T-helper 1 cell treated with Interleukin-12 subunit alpha and Interleukin-12 subunit beta and Interleukin-4 antibody, amounts not matched to agents 30 μg/mL and 1 μg/mL, for 36 hours (primary cell): ENCODE data around the gene TAF9.
"Not testable (repeated sequence)": the region's sequence is repeated elsewhere in the genome, so short reads cannot be mapped to it uniquely, and the experiment has no call there.

ENCODE experiments used
- H3K27ac Mint-ChIP-seq: one replicate; pipeline ENCODE4 v1.8.0; 2021; ENCODE audit warnings: mild to moderate bottlenecking, mixed read lengths
- H3K27me3 Mint-ChIP-seq: one replicate; pipeline ENCODE4 v1.8.0; 2021; ENCODE audit warnings: low read depth, mixed read lengths
- H3K36me3 Mint-ChIP-seq: one replicate; pipeline ENCODE4 v1.8.0; 2021; ENCODE audit warnings: low read depth, mixed read lengths
- H3K4me1 Mint-ChIP-seq: one replicate; pipeline ENCODE4 v1.8.0; 2021; ENCODE audit warnings: low read depth, mixed read lengths
- H3K4me3 Mint-ChIP-seq: one replicate; pipeline ENCODE4 v1.8.0; 2021; ENCODE audit warnings: mild to moderate bottlenecking, moderate library complexity, mixed read lengths
- H3K9me3 Mint-ChIP-seq: one replicate; pipeline ENCODE4 v1.8.0; 2021; ENCODE audit warnings: mixed read lengths

TAF9 gene

GRCh38 chr5:69364850-69365249, 4.5 kb downstream of the TAF9 start:
- Mint-ChIP-seq H3K9me3 (no peaks in the 10 kb centered on the region), H3K27me3 (no peaks in the 10 kb centered on the region), H3K4me1 (peaks cover 20% of the 10 kb centered on the region), H3K4me3 (no peak overlapping the region), H3K27ac (no peak overlapping the region), H3K36me3 (peaks cover 24% of the 10 kb centered on the region)

GRCh38 chr5:69364414-69364813, 4.9 kb downstream of the TAF9 start:
- peaks cover 24% of the 10 kb centered on the region for H3K36me3 Mint-ChIP-seq
- no peak overlapping the region for H3K4me3 Mint-ChIP-seq
- no peak overlapping the region for H3K27ac Mint-ChIP-seq
- peaks cover 20% of the 10 kb centered on the region for H3K4me1 Mint-ChIP-seq
- no peaks in the 10 kb centered on the region for H3K27me3 Mint-ChIP-seq
- H3K9me3 Mint-ChIP-seq: no peaks in the 10 kb centered on the region

- H3K4me1 Mint-ChIP-seq: peaks cover 11% of the 10 kb centered on the region
- no peaks in the 10 kb centered on the region for H3K27me3 Mint-ChIP-seq
- H3K36me3 Mint-ChIP-seq: peaks cover 24% of the 10 kb centered on the region
- no peak overlapping the region for H3K4me3 Mint-ChIP-seq
- no peaks in the 10 kb centered on the region for H3K9me3 Mint-ChIP-seq
- no peak overlapping the region for H3K27ac Mint-ChIP-seq
Observed at GRCh38 chr5:69360442-69360841, 8.9 kb downstream of the TAF9 start.

- H3K4me1 Mint-ChIP-seq: peaks cover 9% of the 10 kb centered on the region
- H3K36me3 Mint-ChIP-seq: peaks cover 16% of the 10 kb centered on the region
- H3K27ac Mint-ChIP-seq: no peak overlapping the region
- no peaks in the 10 kb centered on the region for H3K27me3 Mint-ChIP-seq
- no peak overlapping the region for H3K4me3 Mint-ChIP-seq
- H3K9me3 Mint-ChIP-seq: no peaks in the 10 kb centered on the region
Observed at GRCh38 chr5:69359699-69360098, 9.6 kb downstream of the TAF9 start.

- H3K9me3 Mint-ChIP-seq: no peaks in the 10 kb centered on the region
- no peak overlapping the region for H3K4me3 Mint-ChIP-seq
- no peak overlapping the region for H3K27ac Mint-ChIP-seq
- H3K36me3 Mint-ChIP-seq: peaks cover 21% of the 10 kb centered on the region
- H3K4me1 Mint-ChIP-seq: peaks cover under 1% of the 10 kb centered on the region
- H3K27me3 Mint-ChIP-seq: no peaks in the 10 kb centered on the region
Observed at GRCh38 chr5:69350664-69351063, 18.7 kb downstream of the TAF9 start.

- Mint-ChIP-seq H3K27me3 (no peaks in the 10 kb centered on the region), H3K36me3 (no peaks in the 10 kb centered on the region), H3K27ac (no peak overlapping the region), H3K4me3 (no peak overlapping the region), H3K9me3 (no peaks in the 10 kb centered on the region), H3K4me1 (no peaks in the 10 kb centered on the region)
Observed at GRCh38 chr5:69343083-69343482, 26.2 kb downstream of the TAF9 start.

GRCh38 chr5:69341520-69342161, 27.7 kb downstream of the TAF9 start:
- Mint-ChIP-seq H3K36me3 (no peaks in the 10 kb centered on the region), H3K27me3 (no peaks in the 10 kb centered on the region), H3K4me3 (no peak overlapping the region), H3K9me3 (no peaks in the 10 kb centered on the region), H3K27ac (no peak overlapping the region), H3K4me1 (no peaks in the 10 kb centered on the region)

GRCh38 chr5:69335341-69335935, 33.9 kb downstream of the TAF9 start:
- Mint-ChIP-seq H3K27ac (no peak overlapping the region), H3K9me3 (peaks cover 3% of the 10 kb centered on the region), H3K27me3 (no peaks in the 10 kb centered on the region), H3K4me3 (no peak overlapping the region), H3K36me3 (peaks cover 4% of the 10 kb centered on the region), H3K4me1 (peaks cover 14% of the 10 kb centered on the region)

GRCh38 chr5:69334793-69335268, 34.5 kb downstream of the TAF9 start:
- Mint-ChIP-seq H3K4me3 (no peak overlapping the region), H3K36me3 (peaks cover 4% of the 10 kb centered on the region), H3K9me3 (peaks cover 3% of the 10 kb centered on the region), H3K27me3 (no peaks in the 10 kb centered on the region), H3K4me1 (peaks cover 14% of the 10 kb centered on the region), H3K27ac (peak overlapping the region; percentile 28)

- H3K27me3 Mint-ChIP-seq, H3K36me3 Mint-ChIP-seq, H3K9me3 Mint-ChIP-seq, H3K4me3 Mint-ChIP-seq, H3K27ac Mint-ChIP-seq: not testable (repeated sequence)
- H3K4me1 Mint-ChIP-seq: peaks cover 14% of the 10 kb centered on the region
Observed at GRCh38 chr5:69333668-69334315, 35.5 kb downstream of the TAF9 start.

- peak overlapping the region; percentile 89 for H3K4me3 Mint-ChIP-seq
- H3K27me3 Mint-ChIP-seq: no peaks in the 10 kb centered on the region
- peaks cover 14% of the 10 kb centered on the region for H3K4me1 Mint-ChIP-seq
- H3K9me3 Mint-ChIP-seq: peaks cover 3% of the 10 kb centered on the region
- H3K36me3 Mint-ChIP-seq: peaks cover 4% of the 10 kb centered on the region
- peak overlapping the region; percentile 69 for H3K27ac Mint-ChIP-seq
Observed at GRCh38 chr5:69331528-69332445, 37.5 kb downstream of the TAF9 start.

GRCh38 chr5:69329905-69330489, 39.3 kb downstream of the TAF9 start:
- Mint-ChIP-seq H3K36me3 (peaks cover 5% of the 10 kb centered on the region), H3K27me3 (no peaks in the 10 kb centered on the region), H3K4me3 (no peak overlapping the region), H3K9me3 (peaks cover 3% of the 10 kb centered on the region), H3K27ac (no peak overlapping the region), H3K4me1 (peaks cover 14% of the 10 kb centered on the region)

- H3K4me3 Mint-ChIP-seq: no peak overlapping the region
- H3K4me1 Mint-ChIP-seq: no peaks in the 10 kb centered on the region
- H3K36me3 Mint-ChIP-seq: peaks cover 1% of the 10 kb centered on the region
- H3K27me3 Mint-ChIP-seq: no peaks in the 10 kb centered on the region
- H3K9me3 Mint-ChIP-seq: no peaks in the 10 kb centered on the region
- no peak overlapping the region for H3K27ac Mint-ChIP-seq
Observed at GRCh38 chr5:69326365-69326764, 43.0 kb downstream of the TAF9 start.

GRCh38 chr5:69317391-69317790, 51.9 kb downstream of the TAF9 start:
- H3K27me3 Mint-ChIP-seq: no peaks in the 10 kb centered on the region
- no peak overlapping the region for H3K4me3 Mint-ChIP-seq
- peaks cover 21% of the 10 kb centered on the region for H3K36me3 Mint-ChIP-seq
- H3K4me1 Mint-ChIP-seq: no peaks in the 10 kb centered on the region
- H3K27ac Mint-ChIP-seq: no peak overlapping the region
- no peaks in the 10 kb centered on the region for H3K9me3 Mint-ChIP-seq
